ENCODE data around the gene CFAP52.
"Not testable (repeated sequence)": the region's sequence is repeated elsewhere in the genome, so short reads cannot be mapped to it uniquely, and the experiment has no call there.

The CFAP52 gene

DNA sequence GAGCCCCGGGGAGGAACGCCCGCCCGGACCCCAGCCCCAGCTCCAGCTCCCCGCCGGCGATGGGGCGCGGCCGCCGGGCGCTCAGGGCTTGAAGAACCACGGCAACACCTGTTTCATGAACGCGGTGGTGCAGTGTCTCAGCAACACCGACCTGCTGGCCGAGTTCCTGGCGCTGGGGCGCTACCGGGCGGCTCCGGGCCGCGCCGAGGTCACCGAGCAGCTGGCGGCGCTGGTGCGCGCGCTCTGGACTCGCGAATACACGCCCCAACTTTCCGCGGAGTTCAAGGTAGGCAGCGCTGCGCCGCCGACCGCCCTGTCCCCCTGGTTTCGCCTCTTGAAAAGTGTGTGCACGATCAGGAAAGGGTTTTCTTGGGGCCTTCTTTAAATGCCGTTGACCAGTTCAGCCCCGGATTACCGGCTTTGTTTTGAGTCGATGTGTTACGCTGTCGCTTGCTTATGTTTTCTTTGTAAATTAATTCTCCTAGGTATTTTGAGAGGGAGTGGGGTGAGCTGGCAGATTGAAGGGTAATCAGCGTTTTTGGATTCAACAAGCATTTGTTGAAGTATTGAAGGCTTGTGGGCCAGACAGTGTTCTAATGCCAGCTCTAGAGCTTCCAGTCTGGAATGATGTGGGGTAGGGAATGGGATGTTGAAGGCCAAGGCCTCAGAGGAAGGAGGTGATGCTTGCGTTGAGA is 69.6 kb downstream of the CFAP52 start:
- DNase-seq (ENCODE audit: low read depth) = no peak

DNA sequence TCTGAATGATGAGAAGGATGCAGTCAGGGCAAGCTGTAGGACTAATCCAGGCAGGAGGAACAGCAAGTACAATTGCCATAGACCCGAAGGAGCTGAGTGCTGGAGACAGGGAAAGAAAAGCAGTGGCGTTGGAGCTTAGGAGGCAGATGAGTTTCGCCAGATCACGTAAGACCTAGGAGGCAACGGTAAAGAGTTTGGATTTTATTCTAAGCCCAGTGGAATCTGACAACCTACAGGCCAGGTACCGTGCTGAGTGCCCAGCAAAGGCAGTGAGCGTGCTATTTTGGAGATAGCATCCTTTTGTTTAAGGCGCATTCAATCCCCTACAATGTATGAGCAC is 70.1 kb downstream of the CFAP52 start:
- no peak for DNase-seq (ENCODE audit: low read depth)

DNA sequence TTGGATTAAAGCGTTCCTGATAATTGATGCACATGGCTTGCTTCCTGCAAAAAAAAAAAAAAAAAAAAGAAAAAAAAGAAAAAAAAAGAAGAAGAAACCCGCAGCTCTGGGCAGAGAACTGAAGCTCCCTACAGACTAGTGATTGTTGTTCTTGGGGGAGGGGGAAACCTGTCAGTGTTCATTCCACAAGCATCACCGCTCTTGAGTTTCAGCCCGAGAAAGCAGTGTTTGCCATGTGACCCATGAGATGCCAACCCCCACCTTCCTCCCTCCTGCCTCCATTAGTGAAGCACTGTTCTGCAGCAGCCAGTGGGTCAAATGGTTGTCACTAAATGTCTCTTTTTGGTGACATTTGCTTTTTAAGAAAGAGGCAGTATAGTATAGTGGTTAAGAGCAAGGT is 70.6 kb downstream of the CFAP52 start:
- DNase-seq (ENCODE audit: low read depth) = no peak

DNA sequence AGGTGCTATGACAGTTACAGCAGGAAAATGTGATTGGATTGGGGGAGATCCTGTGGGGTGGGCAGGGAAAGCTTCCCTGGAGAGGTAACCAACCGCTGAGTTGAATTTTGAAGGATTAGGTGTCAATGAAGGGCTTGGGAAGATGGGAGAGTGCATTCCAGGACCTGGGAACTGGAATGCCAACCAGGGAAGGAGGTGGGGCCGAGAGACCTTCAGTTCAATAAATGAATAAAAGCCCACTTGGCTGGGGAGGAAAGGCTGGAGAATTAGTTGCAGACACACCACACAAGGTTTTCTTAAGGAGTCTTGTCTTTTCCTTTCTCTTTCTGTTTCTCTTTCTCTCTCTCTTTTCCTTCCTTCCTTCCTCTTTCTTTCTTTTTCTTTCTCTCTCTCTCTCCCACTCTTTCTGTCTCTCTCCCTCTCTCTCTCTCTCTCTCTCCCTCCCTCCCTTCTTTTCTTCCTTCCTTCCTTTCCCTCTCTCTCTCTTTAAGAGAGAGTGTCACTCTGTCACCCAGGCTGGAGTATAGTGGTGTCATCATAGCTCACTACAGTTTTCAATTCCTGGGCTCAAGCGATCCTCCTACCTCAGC is 72.2 kb downstream of the CFAP52 start:
- DNase-seq (ENCODE audit: low read depth) = no peak

DNA sequence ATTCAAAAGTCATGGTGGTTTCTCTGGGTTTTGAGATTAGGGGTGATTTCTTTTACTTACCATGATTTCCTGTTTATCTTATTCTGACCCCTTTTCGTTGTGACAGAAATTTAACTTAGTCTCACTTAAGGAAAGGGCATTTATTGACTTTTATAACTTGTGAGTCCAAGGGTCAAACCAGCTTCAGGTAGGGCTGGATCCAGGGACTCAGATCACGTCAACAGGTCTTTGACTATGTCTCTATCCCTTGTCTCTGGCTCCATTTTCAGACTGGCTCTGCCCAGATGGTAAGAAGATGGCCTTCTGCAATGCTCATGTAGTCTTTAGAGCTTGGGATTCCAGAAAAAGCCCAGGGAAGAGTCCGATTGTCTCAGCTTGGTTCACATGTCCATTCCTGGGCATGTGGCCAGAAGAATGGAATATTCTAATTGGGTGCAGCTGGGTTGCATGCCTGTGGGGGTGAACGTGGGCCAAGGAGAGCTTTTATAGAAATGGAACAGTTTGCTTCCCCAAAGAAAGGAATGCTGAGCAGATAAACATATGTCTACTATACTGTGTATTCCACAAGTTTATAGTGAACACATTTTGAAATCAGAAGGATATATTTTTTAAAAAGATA is 82.3 kb downstream of the CFAP52 start:
- DNase-seq (ENCODE audit: low read depth) = no peak

DNA sequence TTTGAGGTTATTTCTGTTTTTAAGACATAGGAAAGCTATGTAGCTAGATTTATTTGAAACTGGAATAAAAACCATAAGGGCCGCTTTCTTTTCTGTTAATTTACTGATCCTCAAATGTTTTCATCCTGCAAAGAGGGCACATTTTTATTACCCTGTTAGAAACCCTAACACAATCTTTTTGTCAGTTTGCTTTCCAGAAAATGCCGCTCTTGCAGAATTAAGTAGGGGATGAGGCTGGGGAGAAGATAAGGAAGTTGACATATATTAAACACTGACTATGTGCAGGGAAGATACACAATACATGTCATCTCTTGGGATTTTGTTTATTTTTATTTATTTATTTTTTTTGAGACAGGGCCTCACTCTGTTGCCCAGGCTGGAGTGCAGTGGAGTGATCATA is 84.6 kb downstream of the CFAP52 start:
- no peak for DNase-seq (ENCODE audit: low read depth)

DNA sequence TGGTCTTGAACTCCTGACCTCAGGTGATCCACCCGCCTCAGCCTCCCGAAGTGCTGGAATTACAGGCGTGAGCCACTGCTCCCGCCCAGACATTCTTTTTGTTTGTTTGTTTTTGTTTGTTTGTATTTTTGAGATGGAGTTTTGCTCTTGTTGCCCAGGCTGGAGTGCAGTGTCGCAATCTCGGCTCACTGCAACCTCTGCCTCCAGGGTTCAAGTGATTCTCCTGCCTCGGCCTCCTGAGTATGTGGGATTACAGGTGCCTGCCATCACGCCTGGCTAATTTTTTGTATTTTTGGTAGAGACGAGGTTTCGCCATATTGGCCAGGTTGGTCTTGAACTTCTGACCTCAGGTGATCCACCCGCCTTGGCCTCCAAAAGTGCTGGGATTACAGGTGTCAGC is 87.1 kb downstream of the CFAP52 start:
- DNase-seq (ENCODE audit: low read depth) = not testable (repeated sequence)

DNA sequence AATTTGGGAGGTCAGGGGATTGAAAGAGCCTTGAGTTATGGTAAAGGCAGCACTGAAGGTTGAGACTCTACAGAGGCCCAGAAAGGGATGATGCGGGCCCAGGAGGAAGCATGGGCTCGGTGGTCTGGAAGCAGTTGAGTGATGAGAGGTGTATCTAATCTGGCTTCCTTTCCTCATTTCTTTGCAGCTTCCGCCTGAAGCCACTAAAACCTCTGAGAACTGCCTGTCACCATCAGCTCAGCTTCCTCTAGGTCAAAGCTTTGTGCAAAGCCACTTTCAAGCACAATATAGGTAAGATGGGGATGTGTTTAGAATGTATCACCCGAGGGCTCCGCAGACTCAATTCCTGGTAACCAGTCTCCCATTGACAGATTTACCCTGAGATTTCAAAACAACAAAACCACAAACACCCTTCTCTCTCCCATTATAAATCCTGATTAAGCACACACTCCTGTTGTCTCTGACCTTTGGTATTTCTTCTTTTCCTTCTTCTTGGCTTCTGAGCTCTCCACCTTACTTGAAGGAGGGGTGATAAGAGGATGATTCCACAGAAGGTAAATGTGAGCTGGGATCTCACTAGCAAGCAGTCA is 90.1 kb downstream of the CFAP52 start:
- DNase-seq (ENCODE audit: low read depth) = no peak

DNA sequence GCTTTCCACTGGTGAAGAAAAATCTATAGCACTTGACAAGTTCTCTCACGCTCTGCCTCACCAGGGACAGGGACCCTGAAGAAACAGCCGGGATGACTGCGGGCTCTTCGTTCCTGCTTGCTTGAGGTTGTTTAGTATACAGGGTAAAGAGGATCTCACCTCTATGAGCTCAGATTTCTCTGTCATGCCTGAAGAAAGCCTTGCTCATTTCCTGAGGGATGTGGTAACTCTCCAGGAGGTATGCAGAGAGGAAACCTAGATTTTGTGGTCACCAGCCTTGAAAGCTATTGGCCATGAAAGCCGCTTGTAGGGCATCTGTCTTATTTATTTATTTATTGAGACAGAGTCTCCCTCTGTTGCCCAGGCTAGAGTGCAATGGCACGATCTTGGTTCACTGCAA is 92.1 kb downstream of the CFAP52 start:
- no peak for DNase-seq (ENCODE audit: low read depth)

DNA sequence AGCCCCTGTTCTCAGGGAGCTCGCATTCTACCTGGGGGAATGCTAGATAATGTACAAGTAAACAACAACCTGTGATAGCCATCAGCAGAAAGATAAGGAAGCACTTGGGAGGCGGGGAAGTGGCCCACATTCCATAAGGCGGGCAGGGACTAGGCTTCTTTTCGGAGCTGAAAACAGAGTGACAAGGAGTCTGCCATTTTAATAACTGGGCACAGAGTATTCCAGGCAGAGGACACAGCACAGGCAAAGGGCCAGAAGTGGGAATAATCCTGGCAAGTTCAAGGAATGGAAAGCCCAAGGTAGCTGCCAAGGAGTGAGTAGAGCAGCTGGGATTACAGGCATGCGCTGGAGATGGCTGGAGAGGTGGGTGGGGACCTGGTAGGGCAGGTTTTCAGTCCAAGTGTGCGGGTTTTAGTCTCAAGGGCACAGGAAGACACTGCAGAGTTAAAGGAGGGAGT is 93.1 kb downstream of the CFAP52 start:
- DNase-seq (ENCODE audit: low read depth) = no peak

DNA sequence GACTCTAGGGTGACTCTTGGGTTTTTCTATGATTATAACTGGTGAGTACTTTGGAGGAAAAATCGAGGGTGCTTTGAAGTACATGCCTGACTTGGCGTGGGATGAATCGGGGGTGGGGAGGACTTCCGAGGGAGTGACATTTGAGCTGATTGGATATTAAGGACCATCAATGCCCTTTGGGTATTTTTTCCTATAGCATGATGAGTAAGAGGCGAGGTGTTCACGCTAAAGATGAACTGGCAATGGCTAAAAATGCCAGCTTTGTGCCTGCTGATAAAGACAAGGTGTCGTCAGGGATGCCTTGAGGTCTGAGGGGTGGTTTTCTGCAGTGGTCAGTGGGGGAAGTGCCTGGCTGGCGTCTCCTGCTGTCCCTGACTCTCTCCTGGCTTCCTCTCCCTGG is 94.2 kb downstream of the CFAP52 start:
- no peak for DNase-seq (ENCODE audit: low read depth)

DNA sequence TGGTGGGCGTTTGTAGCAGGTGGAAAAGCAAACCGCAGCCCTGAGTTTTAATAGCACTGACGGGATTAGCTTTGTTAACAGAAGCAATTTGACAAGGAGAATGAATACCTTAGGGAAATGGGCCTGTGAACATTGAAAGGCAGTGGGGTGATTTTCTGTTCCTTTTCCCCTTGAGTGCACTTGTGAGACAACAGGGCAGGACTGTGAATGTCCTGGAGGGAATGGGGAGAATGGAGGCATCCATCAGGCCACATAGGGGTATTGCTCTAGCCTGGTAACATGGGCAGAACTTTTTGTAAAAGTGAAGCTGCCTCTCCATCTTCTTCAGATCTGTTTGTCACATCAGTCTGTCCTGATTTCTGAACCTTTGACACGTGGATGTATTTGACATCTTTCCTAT is 95.1 kb downstream of the CFAP52 start:
- DNase-seq (ENCODE audit: low read depth) = no peak

DNA sequence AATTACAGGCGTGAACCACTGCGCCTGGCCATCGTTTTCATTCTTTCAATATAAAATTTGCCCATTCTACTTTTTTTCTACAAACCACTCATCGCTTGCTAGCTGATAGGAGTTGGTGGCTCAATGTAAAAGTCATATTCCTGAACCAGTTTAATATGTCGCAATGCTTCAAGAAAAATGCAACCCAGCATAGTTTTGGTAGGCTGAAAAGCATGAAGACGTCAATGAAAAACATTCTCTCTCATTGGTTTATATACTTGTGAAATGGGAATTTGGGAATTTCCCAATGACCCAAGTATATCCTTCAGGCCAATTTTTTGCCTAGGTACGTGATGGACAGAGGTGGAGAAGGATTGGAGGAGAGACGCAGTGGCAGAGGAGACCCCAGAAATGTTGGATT is 95.8 kb downstream of the CFAP52 start:
- no peak for DNase-seq (ENCODE audit: low read depth)

DNA sequence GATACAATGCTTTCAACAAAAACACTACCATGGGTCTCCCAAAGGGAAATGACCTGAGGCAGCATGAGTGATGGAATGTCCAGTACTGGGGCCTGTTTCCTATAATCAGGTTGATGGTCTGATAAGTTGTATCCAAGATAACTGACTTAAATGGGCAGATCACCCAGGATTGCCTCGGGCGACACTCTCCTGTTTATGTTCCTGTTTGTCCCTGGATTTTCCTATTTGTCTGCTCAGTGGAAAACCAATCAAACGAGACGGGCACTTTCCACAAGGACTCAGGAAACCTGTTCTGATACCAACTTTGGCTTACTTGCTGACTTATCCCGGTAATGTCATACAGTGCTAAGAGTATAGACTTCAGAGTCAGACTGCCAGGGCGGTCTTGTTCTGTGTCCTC is 96.2 kb downstream of the CFAP52 start:
- DNase-seq (ENCODE audit: low read depth) = no peak

DNA sequence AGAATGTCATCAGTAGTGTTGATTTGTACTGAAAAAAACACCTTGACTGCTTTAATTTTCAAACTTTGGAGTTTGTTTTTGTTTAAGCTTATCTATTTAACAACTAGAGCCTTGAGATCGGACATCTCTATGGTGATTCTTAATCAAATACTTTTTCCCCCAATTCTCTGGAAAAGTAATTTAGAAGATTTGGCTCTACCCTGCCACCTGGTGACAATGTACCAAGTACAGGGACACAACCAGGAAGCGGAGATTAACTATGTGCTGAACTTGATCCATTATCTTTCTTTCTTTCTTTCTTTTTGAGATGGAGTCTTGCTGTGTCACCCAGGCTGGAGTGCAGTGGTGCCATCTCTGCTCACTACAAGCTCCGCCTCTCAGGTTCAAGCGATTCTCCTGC is 99.6 kb downstream of the CFAP52 start:
- DNase-seq (ENCODE audit: low read depth) = no peak

DNA sequence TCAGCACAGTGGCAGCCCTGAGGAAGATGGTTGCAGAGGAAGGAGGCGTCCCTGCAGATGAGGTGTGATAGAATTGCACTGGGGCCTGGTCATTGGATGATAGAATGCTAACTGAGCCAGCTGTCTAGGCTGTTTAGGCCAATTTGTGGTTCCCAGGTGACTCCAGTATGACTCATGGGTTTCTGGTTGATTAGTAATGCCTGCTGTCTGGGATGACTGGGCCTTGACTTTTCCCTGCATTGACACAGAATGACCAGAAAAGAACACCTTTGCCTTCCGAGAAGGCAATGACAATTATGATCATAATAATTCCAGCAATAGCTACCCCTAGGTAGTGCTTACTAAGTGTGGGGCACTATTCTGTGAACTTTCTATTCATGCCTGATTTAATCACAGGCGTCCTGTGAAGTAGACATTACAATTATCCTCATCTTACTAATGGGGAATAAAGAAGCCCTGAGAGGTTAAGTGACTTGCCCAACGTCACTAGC is 100.4 kb downstream of the CFAP52 start:
- no peak for DNase-seq (ENCODE audit: low read depth)

DNA sequence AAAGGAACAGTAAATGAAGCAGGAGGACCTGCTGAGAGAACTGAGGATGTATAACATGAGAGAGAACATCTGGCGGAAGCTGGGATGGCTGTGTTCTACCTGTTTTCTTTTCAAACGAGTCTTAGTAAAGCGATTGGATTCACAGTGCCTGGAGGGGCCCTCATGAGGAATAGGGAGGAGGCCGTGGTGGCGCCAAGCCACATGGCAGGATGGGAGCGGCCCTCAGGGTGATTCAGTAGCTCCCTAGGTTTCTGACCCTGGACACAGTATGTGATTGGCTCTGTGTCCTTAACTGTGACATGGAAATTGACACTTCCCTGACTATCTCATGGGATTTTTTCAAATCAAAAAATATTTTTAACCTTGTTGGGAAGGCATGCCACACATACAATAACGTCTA is 101.0 kb downstream of the CFAP52 start:
- DNase-seq (ENCODE audit: low read depth) = no peak

DNA sequence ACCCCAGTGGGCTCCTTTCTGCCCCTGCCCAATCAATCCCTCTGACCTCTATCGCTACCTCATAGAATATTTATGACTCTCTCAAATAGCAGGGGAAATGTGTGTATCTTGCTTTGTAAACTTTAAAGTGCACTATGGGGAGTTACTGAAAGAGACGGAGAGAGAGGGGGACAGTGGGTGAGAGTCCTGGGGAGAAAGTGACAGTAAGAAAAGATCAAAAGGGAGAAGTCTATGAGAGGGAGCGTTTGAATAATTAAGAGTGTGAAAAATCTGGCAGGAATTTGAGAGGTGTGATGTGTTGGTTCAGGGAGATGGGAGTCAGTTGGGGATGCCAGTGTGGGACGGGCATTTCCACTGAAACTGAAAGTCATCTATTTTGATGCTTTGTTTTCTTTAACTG is 101.5 kb downstream of the CFAP52 start:
- no peak for DNase-seq (ENCODE audit: low read depth)

DNA sequence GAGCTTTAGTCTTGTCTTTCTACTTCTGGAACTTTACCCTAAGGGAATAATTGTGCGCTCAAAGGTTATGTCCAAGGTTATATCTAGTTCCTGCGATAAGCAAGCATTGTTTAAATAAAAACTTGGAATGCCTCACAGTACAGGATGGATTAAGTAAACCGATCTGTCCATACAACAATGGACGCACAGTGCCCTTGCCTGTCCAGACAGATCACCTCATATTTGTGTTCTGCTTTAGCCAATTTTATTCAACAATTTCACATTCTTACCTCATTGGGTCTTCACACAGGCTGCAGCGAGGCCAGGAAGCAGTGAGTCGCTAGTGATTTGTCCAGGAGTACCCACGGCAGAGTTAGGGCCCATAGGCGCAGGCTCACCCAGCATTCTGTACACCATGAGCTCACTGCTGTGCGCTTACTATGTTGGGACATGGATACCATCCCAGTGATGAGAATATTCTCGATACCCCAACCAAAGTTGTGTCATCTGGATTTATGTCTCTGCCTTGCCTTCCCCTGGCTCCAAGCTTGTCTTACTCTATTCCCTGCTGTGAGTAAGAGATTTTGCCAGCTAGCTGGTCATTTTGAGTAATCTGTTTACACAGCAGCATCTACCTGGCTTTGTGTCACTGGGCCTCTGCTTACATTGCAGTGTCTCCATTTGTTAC is 108.6 kb downstream of the CFAP52 start:
- no peak for DNase-seq (ENCODE audit: low read depth)
